C1 segment of cervical spinal cord (tissue), 14 donors: ENCODE measurements around the gene TOMM40L.
A peak's percentile ranks its signal among the peaks of the same experiment; 100 is the strongest.

Experiments
- DNase-seq, 14 donors: peaks; one replicate each; lab custom pipeline; 2025; lab: John Stamatoyannopoulos, UW

TOMM40L gene

DNA sequence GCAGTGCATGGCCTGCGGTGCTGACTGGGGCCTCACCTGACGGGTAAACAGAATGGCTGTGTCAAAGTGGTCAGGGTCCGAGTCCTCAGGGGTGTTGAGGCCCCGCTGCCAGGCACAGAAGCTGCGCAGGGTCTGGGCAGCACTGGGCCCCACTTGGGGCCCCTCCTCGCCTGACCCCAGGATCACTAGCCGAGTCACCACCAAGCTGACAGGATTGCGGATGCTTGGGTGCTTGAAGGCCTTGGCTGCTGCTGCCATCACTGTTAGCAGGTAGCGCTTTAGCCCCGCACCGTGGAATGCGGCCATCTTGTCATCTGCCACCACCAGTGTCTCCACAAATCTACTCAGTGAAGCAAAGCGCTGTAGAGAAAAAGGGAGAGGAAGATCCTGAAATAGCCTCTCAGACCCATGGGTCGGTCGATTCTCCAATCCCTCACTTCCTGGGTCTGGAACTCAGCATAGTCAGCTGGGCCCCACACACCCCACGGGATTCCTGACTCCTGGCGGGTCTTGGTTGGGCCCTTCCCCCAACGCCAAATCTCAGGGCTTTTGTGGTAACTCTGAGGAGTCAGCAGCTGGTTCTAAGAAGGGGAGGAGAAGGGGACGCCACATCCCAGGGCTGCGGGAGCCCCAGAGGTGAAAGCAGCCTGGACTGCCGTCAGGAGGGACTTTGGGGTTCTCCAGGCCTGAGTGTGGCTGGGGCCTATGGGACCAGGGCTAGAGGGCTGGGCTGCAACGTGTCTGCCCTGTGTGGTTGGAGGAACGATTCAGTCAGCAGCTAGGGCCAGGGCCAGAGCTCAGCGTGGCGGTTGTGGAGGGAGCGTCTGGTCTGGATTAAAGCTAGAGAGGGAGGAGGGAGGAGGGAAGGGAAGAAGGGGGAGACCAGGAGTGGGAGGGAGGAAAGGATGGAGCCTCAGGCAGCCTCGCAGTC, 29.1 kb upstream of the TOMM40L start:
- DNase-seq: peak in 4 of 14 donors; percentile 4 to 44 (median 30)

- peak in 2 of 14 donors; percentile 21 to 38 for DNase-seq
Observed at GRCh38 chr1:161197560-161198193, 28.2 kb upstream of the TOMM40L start.

DNA sequence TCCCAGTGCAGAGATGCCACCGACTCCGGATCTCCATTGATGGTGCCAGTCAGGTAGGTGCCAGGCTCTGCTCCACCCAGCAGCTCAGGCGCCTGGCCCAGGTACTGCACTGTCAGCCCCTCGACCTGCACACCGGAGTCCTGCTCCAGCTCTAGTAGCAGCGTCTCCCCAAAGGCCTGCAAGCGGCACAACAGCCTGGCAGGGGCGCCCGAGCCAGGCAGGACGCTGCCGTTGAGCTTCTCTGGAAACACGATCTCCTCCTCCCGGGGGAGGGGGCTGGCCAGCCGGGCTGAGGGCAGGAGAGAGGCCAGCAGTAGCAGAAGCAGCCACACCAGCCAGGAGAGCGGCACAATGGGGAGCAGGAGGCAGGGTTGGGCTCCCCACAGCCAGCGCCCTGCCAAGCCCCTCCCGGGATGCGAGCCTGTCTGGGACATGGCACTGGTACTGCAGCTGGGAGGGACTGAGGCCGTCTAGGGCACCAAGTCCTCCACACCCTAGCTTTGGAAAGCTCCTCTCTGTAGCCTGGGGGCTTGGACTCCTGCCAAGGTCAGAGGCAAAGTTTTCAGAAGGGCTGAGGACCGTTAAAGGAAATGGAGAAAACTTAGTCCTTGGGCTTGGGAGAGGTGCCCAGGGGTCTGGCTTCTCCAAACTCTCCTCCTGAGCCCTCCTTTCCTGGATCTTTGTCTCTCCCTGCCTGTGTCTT, 27.5 kb upstream of the TOMM40L start:
- DNase-seq: peak in 9 of 14 donors; percentile 27 to 73 (median 54)

- DNase-seq: peak in 12 of 14 donors; percentile 13 to 85 (median 73)
Observed at GRCh38 chr1:161198897-161199431, 26.9 kb upstream of the TOMM40L start, which contains the start of gene ADAMTS4. ADAMTS4 (minus strand) TSS chr1:161199054; CDS start chr1:161198627, 427 bp downstream.

DNA sequence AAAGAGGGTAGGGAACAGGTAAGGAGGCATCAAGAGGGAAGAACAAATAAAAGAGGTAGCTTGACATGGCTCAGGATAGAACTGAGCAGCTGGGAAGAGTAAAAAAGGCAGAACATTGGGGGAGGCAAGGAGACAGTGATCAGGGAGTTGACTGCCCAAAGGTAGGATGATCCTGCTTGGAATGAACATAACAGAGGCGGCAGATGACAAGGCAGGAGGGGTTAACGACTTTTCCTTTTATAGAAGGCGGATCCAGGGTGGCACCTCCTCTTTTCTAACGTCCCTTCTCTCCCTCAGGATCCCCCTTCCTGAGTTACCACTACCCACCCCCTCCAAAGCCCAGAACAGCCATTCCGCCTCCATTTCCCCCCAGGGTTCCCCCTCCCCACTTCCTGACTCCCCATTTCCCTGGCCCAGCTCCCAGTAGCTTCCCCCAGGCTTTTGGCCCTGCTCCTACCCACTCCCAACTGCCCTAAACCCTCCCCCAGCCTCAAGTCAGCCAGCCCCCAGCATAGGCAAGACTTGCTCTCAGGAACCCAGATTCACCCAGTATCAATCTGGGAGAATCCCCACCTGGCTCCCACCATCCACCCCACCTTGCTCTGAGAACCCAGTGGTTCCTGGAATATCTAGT, 26.2 kb upstream of the TOMM40L start:
- DNase-seq: peak in 5 of 14 donors; percentile 33 to 72 (median 40)

GRCh38 chr1:161200421-161200991, 25.4 kb upstream of the TOMM40L start:
- DNase-seq: peak in 12 of 14 donors; percentile 6 to 90 (median 71)

DNA sequence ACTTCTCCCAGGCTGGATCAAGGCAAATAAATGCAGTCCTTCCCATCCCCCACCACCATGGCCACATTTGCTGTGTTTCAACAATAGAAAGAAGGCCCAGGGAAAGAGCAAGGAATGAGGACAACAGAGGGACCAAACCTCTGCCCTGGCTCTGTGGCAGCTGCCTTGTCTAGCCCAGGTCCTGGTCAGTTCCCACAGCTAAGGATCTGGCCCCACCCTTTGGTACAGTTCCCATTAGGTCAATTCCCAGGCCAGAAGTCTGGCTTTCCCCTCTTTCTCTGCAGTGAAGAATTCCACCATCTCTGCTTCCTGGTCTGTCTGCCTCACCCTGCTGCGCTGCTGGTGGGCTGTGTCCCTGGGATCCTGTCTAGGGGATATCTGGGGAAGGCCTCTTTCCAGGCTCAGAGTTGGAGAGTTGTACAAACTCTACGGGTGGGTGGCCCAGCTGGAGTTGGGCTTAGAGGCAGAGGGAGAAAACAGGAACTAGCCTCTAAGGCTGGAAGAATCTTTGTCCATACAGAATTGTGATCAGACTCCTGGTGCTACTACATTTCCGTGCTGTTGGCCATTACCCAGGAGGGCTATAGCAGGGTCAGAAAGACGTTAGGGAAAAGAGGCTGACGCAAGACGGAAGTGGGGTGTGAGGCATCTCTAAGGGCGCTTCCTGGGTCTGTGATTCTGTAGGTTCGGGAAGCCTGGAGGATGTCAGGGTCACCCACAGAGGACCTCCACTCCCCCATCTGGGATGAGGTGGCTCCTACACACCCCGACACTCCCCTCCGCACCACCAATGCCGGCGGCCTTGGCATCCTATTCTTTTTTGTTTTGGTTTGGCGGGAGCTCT, 24.6 kb upstream of the TOMM40L start:
- DNase-seq: peak in 8 of 14 donors; percentile 57 to 76 (median 66)

DNA sequence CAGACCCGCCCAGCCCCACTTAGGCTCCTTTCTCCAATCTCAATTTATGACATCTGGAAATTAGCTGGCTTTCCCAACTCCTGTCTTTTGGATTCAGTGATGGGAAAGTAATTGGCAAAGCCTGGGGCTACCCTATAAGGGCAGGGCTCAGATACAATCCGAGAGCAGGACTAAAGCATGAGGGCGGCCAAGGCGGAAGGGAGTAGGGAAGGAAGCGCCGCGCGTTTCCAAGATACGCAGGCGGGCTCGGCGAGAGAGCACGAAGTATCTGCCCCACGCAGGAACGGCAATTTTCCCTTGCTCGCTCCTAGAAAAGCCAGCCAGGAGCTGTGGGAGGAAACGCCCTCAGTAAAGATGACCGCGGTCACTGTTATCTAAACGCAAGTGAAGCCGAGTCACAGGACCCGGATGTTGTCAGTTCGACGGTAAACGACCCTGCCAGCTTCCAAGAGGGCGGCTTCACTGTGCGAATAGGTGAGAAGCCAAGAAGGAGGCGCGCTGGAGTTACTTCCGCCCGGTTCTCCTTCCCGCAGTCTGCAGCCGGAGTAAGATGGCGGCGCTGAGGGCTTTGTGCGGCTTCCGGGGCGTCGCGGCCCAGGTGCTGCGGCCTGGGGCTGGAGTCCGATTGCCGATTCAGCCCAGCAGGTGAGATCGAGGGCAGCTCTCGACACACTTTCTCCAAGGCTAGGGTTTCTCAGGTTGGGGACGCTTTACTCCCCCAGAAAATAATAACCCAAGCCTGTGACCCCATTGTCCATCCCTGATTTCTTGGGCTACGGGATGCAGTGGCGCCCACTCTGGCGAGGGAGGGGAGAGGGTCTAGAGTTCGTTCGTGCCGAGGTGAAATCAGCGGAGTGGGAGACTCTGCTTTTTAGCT, 23.8 kb upstream of the TOMM40L start, which contains the start of gene NDUFS2:
TSS of gene NDUFS2 (plus strand) at position 532 of the 877 bp plus-strand sequence. CDS start at position 551, 19 bp downstream.
- peak; percentile 75 to 98 (median 94) for DNase-seq

DNA sequence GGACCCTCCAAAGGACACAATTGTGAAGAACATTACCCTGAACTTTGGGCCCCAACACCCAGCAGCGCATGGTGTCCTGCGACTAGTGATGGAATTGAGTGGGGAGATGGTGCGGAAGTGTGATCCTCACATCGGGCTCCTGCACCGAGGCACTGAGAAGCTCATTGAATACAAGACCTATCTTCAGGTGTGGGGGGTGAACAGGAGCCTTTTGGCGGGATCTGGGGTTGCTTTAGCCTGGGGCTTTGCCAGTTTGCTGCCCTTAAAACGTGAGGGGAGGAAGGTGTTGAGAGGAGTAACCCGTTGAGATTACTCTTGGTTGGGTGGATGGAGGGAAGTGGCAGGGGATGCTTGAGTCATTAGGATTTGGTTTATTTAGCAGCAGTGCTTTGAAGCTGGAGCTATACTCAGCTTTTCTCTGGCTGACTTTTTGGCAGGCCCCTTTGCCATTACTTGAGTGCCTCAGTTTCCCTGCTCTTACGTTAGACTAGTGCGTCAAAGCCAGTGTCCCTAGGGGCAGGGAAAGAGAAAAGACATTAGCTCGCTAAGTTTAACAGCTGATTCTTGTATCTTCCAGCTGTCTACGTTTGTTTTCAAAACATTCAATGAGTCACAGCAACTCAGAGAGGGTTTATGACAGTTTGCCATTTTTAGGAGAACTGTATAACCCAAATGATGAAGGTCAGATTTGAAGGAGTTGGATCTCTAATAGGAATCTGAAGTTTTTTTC, 19.3 kb upstream of the TOMM40L start:
- no peak for DNase-seq

DNA sequence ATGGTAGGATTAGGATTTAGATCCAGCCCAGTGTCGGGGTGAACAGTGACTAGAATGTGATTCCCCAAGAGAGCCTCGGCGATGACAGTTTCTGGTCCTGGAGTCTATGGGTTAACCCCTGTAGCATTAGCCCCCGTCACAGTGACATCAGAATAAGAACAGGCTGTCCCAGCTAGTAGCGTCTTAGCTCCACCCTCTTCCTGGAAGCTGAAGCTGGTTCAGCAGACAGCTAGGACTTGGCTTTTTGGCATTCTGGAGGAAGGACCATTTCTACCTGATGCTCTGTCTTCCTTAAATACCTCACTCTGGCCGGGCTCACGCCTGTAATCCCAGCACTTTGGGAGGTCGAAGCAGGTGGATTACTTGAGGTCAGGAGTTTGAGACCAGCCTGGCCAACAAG, 18.7 kb upstream of the TOMM40L start:
- DNase-seq: no peak

DNA sequence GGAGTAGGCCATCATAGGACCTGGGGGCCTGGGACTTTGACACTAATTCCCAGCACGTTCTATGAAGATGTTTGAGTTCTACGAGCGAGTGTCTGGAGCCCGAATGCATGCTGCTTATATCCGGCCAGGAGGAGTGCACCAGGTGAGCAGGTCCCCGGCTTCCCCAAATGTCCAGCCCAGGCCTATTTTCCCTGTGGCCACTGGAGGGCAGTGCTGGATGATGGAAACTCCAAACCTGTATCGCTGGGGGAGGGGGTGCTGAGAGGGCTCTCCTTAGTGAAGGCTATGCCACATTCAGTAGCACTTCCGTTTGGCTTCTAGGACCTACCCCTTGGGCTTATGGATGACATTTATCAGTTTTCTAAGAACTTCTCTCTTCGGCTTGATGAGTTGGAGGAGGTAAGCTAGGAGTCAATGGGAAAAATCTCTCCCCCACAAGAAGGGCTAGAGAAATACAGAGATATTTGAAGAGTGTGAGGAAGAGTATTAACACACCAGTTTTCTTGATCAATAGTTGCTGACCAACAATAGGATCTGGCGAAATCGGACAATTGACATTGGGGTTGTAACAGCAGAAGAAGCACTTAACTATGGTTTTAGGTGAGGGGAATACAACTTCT, 16.0 kb upstream of the TOMM40L start:
- DNase-seq: peak in 11 of 14 donors; percentile 11 to 69 (median 38)

- DNase-seq: no peak
Observed at GRCh38 chr1:161214369-161214768, 11.5 kb upstream of the TOMM40L start.

GRCh38 chr1:161215076-161215475, 10.8 kb upstream of the TOMM40L start, which contains the start of gene FCER1G:
FCER1G (plus strand) TSS chr1:161215295; CDS start chr1:161215322, 27 bp downstream.
- peak in 6 of 14 donors; percentile 10 to 36 (median 23) for DNase-seq

DNA sequence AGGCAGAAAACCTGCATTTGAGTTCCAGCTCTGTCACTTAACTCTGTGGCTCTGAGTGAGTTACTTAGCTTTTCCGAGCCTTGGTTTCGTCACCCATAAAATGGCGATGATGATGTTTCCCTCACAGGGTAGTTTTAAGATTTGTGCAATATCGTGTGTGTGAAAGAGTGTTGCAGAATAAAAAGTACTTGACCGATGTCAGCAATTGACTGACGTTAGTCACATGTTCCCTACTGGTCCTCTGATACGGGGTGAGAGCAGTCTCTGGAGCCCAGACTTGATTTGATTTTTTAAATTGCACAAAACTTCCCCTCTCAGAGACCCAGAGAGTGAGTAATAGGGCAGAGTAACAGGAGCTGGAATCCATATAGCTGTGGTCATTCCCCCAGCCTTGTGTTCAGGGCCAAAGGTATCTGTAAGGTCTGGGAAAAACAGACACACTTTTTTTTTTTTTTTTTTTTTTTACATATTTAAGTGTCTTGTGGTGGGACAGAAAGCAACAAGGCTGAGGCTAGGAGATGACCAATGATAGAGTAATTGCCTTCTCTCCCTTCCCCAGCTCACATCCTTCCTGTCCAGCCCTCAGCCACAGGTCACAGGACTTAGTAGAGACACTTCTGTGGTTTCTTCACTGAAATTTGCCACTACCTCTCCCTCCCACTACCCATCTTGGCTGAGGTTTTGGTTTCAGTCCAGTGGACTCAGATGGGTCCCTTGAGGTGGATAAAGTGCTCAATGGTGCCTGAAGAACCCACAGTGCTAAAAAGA, 8.7 kb upstream of the TOMM40L start:
- peak in 3 of 14 donors; percentile 9 to 15 (median 15) for DNase-seq

- DNase-seq: no peak
Observed at GRCh38 chr1:161217831-161218230, 8.0 kb upstream of the TOMM40L start.

- DNase-seq: no peak
Observed at GRCh38 chr1:161218301-161219077, 7.4 kb upstream of the TOMM40L start.
